Measurements from ENCODE around the gene OR6C68.
"Not testable (repeated sequence)": the region's sequence is repeated elsewhere in the genome, so short reads cannot be mapped to it uniquely, and the experiment has no call there.

Gene OR6C68

DNA sequence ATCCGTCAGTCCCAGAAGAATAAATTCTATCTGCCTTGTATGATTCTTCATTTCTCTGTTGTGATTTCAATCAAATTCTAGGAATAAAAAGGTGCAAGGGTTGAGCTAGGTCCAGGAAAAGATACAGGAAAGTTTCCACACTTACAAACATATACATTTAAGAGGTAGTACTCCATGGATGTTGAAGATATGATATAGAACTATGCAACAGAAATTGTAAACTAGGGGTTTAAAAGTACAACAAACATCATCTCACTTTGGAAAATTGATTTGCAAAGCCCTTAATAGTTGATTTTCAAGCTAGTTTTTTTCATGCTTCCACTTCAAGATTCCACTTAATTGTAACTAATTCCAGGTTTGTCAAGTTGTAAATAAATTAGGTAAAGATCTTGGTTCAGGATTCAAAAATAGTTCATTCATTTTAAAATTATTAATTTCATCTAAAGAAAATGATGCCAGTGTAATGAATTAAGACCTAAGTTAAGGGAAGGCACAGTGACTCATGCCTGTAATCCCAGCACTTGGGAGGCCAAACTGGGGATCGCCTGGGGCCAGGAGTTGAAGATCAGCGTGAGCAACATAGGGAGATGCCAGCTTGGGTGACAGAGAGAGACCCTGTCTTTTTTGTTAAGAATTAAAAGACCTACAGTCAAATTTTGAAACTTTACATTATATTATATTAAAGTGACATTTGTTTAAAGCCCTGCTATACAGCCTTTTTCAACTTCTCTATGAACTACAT is 21.9 kb upstream of the OR6C68 start, which contains the start of gene OR6C70:
TSS of gene OR6C70 (minus strand) at position 51 of the 742 bp plus-strand sequence. CDS start at position 51, 0 bp downstream.
- H3K4me1 ChIP-seq (ENCODE audit: low read length) = peaks cover 20% of the 10 kb centered on the region
- H3K4me2 ChIP-seq (ENCODE audit: low read length) = no peak within 1 kb of the TSS
- H3K9ac ChIP-seq (ENCODE audit: low read length) = no peak within 1 kb of the TSS
- H2AFZ ChIP-seq (ENCODE audit: low read depth, low read length) = no peak within 1 kb of the TSS
- TF ChIP-seq EZH2phosphoT487 (IDR thresholded peaks at IDR 0.05; ENCODE audit: low read depth) = no peak
- TF ChIP-seq, protein P1, sequence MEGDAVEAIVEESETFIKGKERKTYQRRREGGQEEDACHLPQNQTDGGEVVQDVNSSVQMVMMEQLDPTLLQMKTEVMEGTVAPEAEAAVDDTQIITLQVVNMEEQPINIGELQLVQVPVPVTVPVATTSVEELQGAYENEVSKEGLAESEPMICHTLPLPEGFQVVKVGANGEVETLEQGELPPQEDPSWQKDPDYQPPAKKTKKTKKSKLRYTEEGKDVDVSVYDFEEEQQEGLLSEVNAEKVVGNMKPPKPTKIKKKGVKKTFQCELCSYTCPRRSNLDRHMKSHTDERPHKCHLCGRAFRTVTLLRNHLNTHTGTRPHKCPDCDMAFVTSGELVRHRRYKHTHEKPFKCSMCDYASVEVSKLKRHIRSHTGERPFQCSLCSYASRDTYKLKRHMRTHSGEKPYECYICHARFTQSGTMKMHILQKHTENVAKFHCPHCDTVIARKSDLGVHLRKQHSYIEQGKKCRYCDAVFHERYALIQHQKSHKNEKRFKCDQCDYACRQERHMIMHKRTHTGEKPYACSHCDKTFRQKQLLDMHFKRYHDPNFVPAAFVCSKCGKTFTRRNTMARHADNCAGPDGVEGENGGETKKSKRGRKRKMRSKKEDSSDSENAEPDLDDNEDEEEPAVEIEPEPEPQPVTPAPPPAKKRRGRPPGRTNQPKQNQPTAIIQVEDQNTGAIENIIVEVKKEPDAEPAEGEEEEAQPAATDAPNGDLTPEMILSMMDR (IDR thresholded peaks at IDR 0.05; ENCODE audit: low read depth, low read length) = no peak
- peaks cover 27% of the 10 kb centered on the region for H3K27me3 ChIP-seq (ENCODE audit: low read depth, low read length)
- no peak within 1 kb of the TSS for H3K27ac ChIP-seq (ENCODE audit: low read length)
- H3K36me3 ChIP-seq (replicated peaks; ENCODE audit: low read depth, low read length) = peaks cover 5% of the 10 kb centered on the region
- H3K79me2 ChIP-seq (ENCODE audit: low read length) = no peaks in the 10 kb centered on the region
- peaks cover 7% of the 10 kb centered on the region; the same call in 1 of the 2 replicates for H3K9me3 ChIP-seq (ENCODE audit: insufficient read depth, low read length)
- no peaks in the 10 kb centered on the region for H4K20me1 ChIP-seq (ENCODE audit: insufficient read depth, low read length)
- no peak within 1 kb of the TSS for H3K4me3 ChIP-seq (ENCODE audit: low read length)

DNA sequence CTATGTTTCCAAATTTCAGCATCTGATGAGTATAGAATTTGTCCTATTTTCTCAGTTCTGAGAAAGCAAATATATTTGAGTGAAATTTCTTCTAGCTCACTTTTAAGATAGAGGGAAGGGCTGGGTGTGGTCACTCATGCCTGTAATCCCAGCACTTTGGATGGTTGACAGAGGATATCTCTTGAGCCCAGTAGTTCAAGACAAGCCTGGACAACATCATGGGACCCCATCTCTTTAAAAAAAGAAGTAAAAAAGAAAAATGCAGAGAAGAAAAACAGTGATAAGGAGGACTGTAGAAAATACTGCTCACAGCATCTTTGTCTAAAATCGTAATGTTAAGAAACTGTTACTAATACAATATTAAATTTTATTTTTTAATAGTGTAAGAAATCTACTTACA is 19.9 kb upstream of the OR6C68 start:
- Histone ChIP-seq H2AFZ (ENCODE audit: low read depth, low read length) (no peak overlapping the region), H3K4me1 (ENCODE audit: low read length) (peaks cover 17% of the 10 kb centered on the region), H3K79me2 (ENCODE audit: low read length) (no peaks in the 10 kb centered on the region), H3K27me3 (ENCODE audit: low read depth, low read length) (peaks cover 20% of the 10 kb centered on the region), H3K9me3 (ENCODE audit: insufficient read depth, low read length) (no peaks in the 10 kb centered on the region; the same call in 1 of the 2 replicates), H4K20me1 (ENCODE audit: insufficient read depth, low read length) (no peaks in the 10 kb centered on the region), H3K36me3 (replicated peaks; ENCODE audit: low read depth, low read length) (peaks cover 5% of the 10 kb centered on the region), H3K4me2 (ENCODE audit: low read length) (no peak overlapping the region), H3K27ac (ENCODE audit: low read length) (no peak overlapping the region), H3K4me3 (ENCODE audit: low read length) (no peak overlapping the region), H3K9ac (ENCODE audit: low read length) (no peak overlapping the region)
- TF ChIP-seq, protein P1 (IDR thresholded peaks at IDR 0.05; ENCODE audit: low read depth, low read length) = no peak
- no peak for TF ChIP-seq EZH2phosphoT487 (IDR thresholded peaks at IDR 0.05; ENCODE audit: low read depth)

DNA sequence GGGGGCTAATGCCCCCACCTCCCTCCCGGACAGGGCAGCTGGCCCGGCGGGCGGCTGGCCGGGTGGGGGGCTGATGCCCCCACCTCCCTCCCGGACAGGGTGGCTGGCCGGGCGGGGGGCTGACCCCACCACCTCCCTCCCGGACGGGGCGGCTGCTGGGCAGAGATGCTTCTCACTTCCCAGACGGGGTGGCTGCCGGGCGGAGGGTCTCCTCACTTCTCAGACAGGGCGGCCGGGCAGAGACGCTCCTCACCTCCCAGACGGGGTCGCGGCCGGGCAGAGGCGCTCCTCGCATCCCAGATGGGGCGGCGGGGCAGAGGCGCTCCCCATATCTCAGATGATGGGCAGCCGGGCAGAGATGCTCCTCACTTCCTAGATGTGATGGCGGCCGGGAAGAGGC is 13.0 kb upstream of the OR6C68 start:
- H3K36me3 ChIP-seq (replicated peaks; ENCODE audit: low read depth, low read length); H3K27ac ChIP-seq (ENCODE audit: low read length); H3K4me2 ChIP-seq (ENCODE audit: low read length); H3K4me3 ChIP-seq (ENCODE audit: low read length); H2AFZ ChIP-seq (ENCODE audit: low read depth, low read length); H3K9me3 ChIP-seq (ENCODE audit: insufficient read depth, low read length); H3K9ac ChIP-seq (ENCODE audit: low read length); H4K20me1 ChIP-seq (ENCODE audit: insufficient read depth, low read length); H3K79me2 ChIP-seq (ENCODE audit: low read length); H3K27me3 ChIP-seq (ENCODE audit: low read depth, low read length); H3K4me1 ChIP-seq (ENCODE audit: low read length): not testable (repeated sequence)

DNA sequence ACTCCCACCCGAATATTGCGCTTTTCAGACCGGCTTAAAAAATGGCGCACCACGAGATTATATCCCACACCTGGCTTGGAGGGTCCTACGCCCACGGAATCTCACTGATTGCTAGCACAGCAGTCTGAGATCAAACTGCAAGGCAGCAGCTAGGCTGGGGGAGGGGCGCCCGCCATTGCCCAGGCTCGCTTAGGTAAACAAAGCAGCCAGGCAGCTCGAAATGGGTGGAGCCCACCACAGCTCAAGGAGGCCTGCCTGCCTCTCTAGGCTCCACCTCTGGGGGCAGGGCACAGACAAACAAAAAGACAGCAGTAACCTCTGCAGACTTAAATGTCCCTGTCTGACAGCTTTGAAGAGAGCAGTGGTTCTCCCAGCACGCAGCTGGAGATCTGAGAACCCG is 7.9 kb upstream of the OR6C68 start:
- not testable (repeated sequence) for H2AFZ ChIP-seq (ENCODE audit: low read depth, low read length); H4K20me1 ChIP-seq (ENCODE audit: insufficient read depth, low read length); H3K9ac ChIP-seq (ENCODE audit: low read length); H3K27me3 ChIP-seq (ENCODE audit: low read depth, low read length); H3K4me2 ChIP-seq (ENCODE audit: low read length); H3K36me3 ChIP-seq (replicated peaks; ENCODE audit: low read depth, low read length); H3K79me2 ChIP-seq (ENCODE audit: low read length); H3K27ac ChIP-seq (ENCODE audit: low read length); H3K4me1 ChIP-seq (ENCODE audit: low read length); H3K4me3 ChIP-seq (ENCODE audit: low read length); H3K9me3 ChIP-seq (ENCODE audit: insufficient read depth, low read length)

DNA sequence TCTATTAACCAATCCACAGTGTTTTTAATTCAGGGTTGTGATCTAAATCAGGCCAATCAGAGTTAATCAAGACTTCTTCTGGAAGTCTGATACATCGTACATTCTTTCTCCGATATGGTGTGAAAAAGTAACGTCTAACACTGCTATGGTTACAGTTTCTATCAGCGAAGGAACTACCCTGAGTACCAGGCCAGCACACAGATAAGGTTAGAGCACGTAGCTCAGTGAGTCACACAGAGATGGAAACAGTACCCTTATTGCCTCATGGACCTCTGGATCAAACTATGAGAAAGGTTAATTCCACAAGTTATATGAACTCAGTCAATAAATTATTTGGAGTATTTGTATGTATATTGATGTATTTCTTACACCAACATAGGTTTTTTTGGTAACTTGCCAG is 3.3 kb downstream of the OR6C68 start:
- Histone ChIP-seq H3K27ac (ENCODE audit: low read length) (no peak overlapping the region), H3K4me1 (ENCODE audit: low read length) (no peaks in the 10 kb centered on the region), H3K36me3 (replicated peaks; ENCODE audit: low read depth, low read length) (no peaks in the 10 kb centered on the region), H3K9ac (ENCODE audit: low read length) (no peak overlapping the region), H3K4me2 (ENCODE audit: low read length) (no peak overlapping the region), H3K27me3 (ENCODE audit: low read depth, low read length) (no peaks in the 10 kb centered on the region), H2AFZ (ENCODE audit: low read depth, low read length) (no peak overlapping the region), H3K4me3 (ENCODE audit: low read length) (no peak overlapping the region), H4K20me1 (ENCODE audit: insufficient read depth, low read length) (no peaks in the 10 kb centered on the region), H3K79me2 (ENCODE audit: low read length) (no peaks in the 10 kb centered on the region), H3K9me3 (ENCODE audit: insufficient read depth, low read length) (no peaks in the 10 kb centered on the region)
- TF ChIP-seq, protein P1 (IDR thresholded peaks at IDR 0.05; ENCODE audit: low read depth, low read length) = no peak

Data from OCI-LY3 (cell line).